HG03196 (cell line): ENCODE results near the gene PCBD1.
"Not testable (repeated sequence)": the region's sequence is repeated elsewhere in the genome, so short reads cannot be mapped to it uniquely, and the experiment has no call there.

ENCODE experiments used
- ATAC-seq: cut with Tn5 transposase; IDR thresholded peaks from one replicate; pipeline ENCODE4 v1.9.1; 2021; ENCODE audit not compliant: unreplicated experiment

PCBD1 gene

DNA sequence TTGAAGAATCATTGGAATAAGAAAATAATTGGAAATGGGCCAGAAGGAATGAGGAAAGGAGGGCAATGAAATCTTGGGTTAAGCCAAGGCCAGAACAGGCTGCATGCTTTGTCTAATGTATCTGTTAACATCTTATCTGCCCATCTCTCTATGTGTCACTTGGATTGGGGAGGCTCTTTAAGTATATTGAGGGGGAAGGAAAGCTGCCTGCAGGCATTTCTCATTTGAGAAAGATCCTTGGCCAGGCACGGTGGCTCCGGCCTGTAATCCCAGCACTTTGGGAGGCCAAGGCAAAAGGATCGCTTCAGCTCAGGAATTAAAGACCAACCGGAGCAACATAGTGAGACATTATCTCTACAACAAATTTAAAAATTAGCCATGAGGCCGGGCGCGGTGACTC is 14.3 kb downstream of the PCBD1 start:
- ATAC-seq = no peak

DNA sequence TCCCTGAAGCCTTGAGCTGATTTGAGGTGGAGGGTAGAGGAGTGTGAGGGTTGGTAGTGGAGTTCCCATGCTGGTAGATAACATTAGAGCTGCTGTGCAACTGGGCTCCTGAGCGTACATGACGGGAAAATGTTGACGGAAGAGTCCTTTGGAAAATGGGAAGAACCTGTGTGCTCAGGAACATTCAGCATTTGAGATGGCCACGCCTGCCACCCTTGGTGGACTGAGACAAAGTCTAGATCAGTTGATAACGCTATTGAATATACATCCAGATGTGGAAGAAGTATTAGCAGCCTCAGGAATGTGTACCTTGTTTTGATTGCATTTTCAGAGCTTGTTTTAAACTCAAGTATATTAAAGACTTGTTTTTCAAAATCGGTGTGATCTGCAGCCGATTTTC is 16.1 kb downstream of the PCBD1 start:
- no peak for ATAC-seq

DNA sequence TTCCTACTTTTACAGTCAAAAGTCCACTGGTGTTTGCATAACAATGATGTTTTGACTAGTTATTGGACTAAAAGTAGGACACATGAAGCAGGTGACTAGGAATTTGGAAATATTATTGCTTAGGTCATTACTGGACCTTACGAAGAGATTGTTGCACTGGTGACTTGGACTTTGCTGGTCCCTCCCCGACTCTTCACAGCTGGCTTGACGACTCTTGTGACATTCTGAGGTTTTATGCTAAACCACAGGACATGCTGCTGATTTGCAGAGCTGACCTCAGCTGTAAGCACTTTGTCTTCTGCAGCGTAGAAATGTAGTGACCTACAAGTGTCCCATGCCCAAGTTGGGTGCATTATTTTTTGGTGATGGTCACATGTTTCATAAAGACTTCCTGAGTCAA is 21.9 kb downstream of the PCBD1 start:
- no peak for ATAC-seq

DNA sequence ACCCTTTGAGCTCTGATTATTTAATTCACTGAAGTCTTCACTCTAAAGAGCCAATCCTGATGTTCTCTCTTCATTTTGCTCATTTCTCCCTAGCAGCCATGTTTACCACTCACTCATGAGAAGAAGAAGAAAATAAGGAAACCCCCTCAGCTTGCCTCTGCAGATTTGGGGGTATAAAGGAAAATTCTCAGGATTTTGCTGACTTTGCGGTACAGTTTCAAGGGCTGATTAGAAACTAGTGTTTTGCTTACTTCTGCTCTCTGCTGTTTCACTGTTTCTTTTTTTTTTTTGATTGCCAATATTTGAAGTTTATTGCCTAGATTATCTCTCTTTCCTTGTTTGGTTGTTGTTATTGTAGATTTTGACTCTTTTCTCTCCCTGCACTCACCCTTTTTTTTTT is 23.4 kb downstream of the PCBD1 start:
- ATAC-seq = no peak

DNA sequence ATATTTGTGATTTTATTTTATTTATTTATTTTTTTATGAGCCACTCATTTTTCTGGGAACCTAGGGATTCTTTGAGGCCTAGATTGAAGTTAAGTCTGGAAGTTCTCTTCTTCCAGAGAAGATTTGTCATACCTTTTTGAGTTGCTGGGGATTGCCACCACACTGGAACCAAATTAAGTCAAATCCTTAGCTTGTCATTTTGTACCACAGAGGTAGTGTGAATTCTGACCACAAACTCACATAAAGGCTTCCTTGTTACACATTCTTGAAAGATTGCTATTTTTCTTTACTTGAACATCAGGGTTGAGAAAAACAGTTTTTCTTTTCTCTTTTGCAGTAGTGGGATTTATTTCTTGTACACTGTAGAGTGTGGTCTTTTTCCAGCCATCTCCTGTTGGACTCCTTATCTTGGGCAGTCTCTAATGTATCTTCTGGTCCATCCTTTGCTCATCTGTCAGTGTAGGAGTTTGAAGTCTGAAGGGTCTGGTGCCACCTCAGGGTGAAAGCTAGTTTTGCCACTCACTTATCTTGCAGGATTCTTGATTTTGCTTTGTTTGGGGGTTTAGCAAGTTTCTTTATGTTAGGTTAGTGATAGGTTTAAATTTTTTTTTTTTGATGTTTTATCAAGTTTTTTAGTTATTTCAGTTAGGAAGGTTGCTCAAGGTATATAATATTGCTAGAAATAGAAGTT is 24.8 kb downstream of the PCBD1 start:
- no peak for ATAC-seq

DNA sequence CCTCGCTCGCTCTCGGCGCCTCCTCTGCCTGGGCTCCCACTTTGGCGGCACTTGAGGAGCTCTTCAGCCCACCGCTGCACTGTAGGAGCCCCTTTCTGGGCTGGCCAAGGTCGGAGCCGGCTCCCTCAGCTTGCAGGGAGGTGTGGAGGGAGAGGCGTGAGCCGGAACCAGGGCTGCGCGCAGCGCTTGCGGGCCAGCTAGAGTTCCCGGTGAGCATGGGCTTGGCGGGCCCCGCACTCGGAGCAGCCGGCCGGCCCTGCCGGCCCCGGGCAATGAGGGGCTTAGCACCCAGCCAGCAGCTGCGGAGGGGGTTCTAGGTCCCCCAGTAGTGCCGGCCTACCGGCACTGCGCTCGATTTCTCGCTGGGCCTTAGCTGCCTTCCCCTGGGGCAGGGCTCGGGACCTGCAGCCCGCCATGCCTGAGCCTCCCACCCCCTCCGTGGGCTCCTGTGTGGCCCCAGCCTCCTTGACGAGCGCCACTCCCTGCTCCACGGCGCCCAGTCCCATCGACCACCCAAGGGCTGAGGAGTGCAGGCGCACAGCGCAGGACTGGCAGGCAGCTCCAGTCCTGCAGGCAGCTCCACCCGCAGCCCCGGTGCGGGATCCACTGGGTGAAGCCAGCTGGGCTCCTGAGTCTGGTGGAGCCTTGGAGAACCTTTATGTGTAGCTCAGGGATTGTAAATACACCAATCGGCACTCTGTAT is 26.7 kb downstream of the PCBD1 start:
- not testable (repeated sequence) for ATAC-seq

DNA sequence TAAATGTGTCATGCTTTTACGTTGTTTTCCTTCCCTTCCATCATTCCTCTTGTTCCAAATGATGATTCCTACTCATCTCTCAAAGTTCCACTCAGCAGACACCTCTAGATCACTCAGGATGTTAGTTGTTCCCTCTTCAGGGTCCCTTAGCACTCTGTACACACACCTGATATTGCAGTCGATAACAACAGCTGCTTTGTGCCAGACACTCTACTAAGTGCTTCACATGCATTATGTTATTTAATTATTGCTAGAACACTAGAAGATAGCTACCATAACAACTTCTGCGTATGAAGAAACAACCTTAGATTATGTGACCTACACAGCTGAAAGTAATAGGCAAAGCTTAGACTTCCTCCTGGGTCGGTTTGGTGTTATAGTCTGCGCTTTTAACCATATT is 29.6 kb downstream of the PCBD1 start:
- no peak for ATAC-seq

DNA sequence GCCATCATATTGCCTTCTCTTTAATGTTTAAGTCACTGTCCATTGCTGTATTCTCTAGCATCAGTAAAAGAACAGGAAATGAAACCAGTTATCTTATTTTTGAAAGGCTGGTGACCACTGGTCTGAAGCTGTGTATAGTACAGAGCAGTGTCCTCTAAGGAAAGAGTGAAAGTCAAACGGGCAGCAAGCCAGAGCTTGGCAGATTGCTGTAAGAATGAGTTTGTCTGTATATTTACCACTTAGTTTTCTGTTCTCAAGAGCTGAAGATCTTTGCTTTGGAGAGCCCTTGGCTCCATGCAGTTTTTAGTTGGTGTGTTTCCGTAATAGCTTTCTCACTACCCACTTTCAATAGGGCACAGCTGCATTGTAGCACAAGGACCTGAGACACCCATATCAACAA is 31.9 kb downstream of the PCBD1 start:
- no peak for ATAC-seq

DNA sequence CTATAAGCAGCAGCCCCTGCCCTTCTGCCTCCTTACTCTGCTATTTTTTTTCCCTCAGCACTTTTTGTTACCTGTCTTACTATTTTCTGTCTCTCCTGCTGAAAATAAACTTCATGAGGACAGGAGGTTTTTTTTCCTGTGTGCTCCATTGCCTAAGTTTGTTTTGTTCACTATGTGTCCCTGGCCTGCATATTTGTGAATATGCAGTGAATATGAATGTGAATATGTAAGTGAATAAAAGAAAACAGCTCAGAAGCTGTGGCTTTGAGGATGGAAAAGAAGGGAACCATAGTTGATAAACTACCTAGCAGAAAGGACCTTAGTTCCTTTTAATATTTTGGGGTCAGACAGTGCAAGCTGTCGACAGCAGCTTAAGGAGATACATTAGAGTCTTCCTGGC is 34.9 kb downstream of the PCBD1 start:
- no peak for ATAC-seq

DNA sequence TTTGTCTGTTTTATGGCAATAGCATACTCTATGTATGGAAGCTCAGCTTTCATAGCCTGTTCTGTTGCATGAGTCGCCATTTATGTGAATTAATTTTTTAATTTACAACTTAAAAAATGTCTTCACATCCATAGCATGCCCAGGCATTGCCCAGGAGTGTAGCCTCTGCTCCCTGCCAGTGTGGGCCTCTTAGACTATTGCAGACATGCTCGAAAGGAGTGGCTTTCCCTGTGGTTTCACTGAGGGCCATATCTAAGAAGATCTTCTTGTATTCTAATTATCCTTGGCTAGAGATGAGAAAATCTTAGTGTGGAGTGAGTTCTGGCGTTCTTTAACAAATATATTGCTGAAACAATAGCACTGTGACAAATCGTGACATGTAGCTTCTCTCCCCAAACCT is 35.3 kb downstream of the PCBD1 start:
- ATAC-seq = no peak

DNA sequence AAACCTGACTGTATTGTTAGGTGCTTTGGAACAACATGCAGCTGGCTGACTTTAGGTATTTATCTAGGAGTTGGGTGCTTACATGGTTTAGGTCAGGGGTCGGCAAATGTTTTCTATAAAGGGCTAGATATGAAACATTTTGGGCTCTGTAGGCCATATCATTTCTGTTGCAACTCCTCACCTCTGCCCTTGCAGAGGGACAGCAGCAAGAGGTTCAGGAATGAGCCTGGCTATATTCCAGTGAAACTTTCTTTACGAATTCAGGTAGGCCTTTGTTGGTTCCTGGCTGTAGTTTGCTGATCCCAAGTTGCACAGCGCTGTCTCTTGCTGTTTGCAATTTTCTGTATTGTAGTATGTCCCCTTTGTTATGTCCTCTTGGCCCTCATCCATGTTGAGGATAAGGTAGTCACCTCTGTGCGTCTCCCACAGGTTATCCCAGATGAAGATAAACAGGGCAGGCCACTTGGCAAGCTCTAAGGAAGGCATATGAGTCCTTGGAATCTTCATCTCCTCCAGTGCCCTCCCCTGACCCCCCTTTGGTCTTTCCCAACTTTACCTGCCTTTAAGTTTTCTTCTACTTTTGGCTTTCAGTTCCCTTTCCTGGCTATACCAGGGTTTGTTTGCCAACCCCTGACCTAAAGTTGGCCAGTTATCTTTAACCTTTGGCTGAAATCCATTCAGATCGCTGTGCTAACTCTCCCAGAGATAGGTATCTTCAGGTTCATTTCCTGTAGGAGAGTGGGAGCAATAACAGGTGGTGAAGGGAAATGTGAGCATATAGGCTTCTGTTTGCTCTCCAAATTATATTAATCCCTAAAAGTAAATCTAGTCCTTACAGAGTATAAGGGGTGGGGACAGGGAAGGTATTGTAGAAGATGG is 36.5 kb downstream of the PCBD1 start:
- no peak for ATAC-seq

DNA sequence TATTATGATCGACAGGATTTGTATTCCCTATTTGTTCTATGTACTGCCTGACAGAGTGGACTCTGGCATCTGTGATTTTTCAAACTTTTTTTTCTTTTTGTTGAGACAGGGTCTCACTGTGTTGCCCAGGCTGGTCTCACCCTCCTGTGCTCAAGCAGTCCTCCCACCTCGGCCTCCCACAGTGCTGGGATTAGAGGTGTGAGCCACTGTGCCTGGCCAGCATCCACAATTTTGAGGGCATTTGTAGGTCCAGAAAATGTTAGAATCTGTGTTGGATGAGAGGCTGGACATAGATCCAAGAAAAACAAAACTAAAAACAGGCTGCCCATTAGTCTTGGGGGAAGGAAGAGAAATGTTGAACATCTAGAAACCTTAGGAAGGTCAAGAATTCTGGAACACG is 38.3 kb downstream of the PCBD1 start:
- ATAC-seq = no peak

DNA sequence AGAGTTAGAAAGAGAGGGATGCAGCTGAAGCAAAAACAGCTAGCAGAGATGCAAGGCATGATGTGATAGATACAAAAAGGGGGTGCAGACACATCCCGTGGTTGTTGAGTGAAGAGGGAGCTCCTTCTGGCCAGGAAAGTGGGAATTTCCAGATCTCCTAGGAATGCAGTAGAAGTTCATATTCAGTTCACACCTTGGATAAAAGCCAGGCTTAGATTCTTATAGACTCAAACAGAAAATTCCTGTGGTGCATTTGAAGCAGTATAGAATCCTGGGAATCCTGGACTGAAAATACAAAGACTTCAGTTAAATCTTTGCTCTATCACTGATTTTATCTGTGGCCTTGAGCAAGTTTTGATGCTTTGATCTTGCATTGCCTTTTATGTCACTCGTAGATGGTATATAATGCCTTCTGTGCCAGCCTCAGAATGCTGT is 38.8 kb downstream of the PCBD1 start:
- no peak for ATAC-seq

DNA sequence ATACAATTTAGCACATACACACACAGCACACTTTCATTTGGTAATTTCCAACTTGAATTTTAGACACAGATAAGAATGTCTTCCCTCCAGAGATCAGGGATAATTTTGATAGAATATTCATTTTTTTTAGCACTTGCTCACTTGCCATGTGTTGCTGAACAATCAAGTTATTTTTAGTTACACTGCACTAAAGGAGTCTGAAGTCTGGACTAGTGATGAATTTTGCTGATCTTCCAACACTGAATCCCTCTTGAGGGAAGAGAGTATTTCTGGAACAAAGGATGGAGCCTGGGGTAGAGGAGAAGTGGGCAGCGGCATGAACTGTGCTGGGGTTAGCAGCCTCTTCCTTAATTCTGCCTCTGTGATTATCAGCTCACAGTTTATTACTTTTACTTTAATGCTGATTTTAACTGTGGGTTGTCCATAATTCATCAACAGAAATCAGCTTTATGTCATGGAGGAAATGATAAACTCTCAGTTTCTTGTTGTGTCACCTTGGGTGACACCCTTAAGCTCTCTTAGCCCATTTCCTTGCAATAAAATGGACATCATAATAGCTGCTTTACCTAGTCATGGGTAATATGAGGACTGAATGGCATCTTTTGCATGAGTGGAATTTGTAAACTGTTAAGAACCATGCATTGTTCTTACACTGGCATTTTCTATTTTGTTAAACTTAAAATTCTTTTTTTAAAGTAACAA is 40.6 kb downstream of the PCBD1 start:
- no peak for ATAC-seq

DNA sequence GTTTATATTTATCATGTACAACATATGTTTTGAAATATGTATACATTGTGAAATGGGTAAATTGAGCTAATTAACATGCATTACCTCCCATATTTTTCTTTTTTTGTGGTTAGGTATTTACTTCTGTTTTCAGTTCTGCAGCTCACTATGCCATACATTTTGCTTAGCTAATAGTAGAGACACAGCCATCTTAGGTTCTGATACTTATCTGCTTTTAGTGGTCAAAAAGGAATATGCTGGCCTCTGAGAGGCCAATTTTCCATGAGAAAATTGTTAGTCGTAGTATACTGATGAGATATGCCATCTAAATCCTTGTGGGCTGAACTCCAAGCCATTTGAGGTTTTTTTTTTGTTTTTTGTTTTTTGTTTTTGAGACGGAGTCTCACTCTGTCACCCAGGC is 41.6 kb downstream of the PCBD1 start:
- no peak for ATAC-seq

DNA sequence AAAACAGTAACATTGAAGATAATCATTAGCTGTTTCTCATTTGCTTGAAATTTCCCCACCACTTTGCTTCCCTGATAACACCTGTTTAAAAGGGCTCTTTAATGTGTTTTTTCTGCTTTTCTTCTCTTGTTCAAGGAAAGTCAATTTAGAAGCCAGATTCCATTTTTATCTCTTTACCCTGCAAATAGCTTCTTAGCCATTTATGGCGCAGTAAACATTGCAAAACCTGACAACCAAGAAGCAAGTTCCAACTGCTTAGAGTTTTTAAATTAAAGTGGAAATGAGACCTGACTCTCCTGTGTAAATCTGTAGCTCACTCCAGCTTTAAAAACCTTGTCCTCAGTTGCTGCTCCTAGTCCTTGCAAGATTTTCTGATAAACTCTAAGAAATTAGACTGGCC is 42.5 kb downstream of the PCBD1 start:
- ATAC-seq = no peak

DNA sequence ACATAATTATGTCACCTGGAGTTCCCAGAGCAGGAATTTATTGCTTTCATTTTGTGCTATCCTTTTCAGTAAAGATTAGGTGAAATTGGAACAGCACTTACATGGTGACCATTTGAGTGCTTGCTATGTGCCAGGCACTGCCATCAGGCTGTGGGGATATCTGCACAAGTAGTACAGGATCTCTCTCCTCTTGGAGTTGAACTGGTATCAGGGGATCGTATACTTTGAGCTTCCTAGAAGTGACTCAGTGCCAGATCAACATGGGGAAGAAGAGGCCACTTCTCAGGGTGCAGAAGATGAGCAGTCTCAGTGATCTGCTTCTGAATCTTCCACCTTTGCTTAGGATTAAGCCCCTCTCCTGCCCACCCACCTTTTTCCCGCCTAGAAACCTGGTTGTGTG is 43.1 kb downstream of the PCBD1 start:
- ATAC-seq = no peak

DNA sequence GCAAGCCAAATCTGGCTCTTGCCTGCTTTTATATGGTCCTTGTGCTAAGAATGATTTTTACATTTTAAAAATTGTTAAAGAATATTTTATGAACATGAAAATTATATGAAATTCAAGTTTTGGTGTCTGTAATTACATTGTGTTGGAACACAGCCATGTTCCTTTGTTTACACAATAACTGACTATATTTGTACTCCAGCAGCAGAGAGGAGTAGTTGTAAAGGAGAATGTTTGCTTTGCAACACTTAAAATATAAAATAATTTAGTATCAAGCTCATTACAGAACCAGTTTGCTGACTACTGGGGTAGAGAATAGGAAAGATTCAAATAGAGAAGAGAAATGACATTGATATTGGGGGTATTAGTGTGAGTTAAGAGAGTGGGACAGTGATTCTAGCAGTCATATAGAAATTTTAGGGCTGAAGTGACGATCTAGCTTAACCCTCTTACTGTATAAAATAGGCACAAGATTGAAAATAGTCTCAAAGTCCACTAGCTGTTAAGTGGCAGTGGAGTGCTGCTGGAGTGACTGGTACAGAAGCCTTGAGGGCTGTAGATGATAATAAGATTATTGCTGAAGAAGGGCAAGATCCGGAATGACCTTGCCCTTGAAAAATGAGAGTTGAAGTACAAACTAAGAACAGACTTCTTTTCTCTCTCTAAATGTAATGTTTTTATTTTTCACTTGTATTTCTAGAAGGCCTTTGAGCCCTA is 44.4 kb downstream of the PCBD1 start:
- ATAC-seq = no peak

DNA sequence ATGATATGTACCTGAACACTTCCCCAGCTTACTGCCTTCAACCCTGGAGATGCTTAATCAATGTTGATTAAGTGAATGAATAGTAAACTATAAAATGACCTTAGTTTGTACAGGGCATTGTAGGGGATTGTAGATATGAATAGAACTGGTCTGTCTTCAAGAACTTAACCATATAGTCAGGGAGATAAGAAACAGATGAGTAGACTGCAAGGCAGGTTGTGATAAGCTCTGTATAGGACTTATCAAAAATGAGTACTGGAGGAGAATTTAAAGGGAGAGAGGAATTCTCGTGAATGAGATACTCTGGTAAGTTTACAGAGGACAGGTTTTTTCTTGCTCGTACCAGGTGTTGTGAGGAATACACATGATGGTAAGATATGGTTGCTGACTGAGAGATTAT is 45.0 kb downstream of the PCBD1 start:
- ATAC-seq = no peak

DNA sequence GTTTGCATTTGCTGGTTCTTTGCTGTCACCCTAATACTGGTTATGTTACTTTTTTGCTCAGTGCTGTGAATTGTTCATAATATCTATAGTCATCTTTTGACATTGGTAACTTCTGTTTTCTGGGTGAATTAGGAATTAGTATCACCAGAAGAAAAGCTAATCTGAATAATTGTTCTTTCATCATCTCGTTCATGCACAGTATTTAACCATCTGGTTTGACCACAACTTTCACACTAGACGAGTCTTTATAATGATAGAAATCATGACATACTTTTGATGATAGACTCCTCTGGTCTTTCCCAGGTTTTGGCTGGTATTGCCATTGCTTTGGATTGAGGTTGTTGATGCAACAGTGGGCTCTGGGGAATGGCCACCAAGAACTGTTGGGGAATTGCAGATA is 47.5 kb downstream of the PCBD1 start:
- ATAC-seq = no peak
